NCI-H2107 treated with DMSO at 0.1 percent for 48 hours (cell line): ENCODE data around the gene RECQL.
A peak's percentile ranks its signal among the peaks of the same experiment; 100 is the strongest.
"Not testable (repeated sequence)": the region's sequence is repeated elsewhere in the genome, so short reads cannot be mapped to it uniquely, and the experiment has no call there.

Experiments
- DNase-seq: peaks from one replicate; lab custom pipeline; 2025; ENCODE audit not compliant: unreplicated experiment; lab: John Stamatoyannopoulos, UW

Gene RECQL

GRCh38 chr12:21502872-21503271 lies 1.4 kb upstream of the RECQL start:
- DNase-seq, result no peak

GRCh38 chr12:21502164-21502496 lies 695 bp upstream of the RECQL start:
- DNase-seq, result no peak

GRCh38 chr12:21500786-21501257 lies 613 bp downstream of the RECQL start:
- DNase-seq, result no peak

- DNase-seq, result no peak
Observed at GRCh38 chr12:21499765-21500164, 1.7 kb downstream of the RECQL start.

- DNase-seq, result no peak
Observed at GRCh38 chr12:21485998-21486397, 15.4 kb downstream of the RECQL start.

GRCh38 chr12:21483531-21483930 lies 17.9 kb downstream of the RECQL start:
- DNase-seq, result peak; percentile 79

- no peak for DNase-seq
Observed at GRCh38 chr12:21478756-21479455, 22.5 kb downstream of the RECQL start.

- no peak for DNase-seq
Observed at GRCh38 chr12:21476949-21477348, 24.5 kb downstream of the RECQL start.

- no peak for DNase-seq
Observed at GRCh38 chr12:21475552-21475951, 25.9 kb downstream of the RECQL start.

- DNase-seq, result no peak
Observed at GRCh38 chr12:21472197-21472823, 29.1 kb downstream of the RECQL start.

GRCh38 chr12:21471294-21471693 lies 30.1 kb downstream of the RECQL start:
- no peak for DNase-seq

- not testable (repeated sequence) for DNase-seq
Observed at GRCh38 chr12:21467334-21467733, 34.1 kb downstream of the RECQL start.

- no peak for DNase-seq
Observed at GRCh38 chr12:21459474-21459873, 42.0 kb downstream of the RECQL start.

GRCh38 chr12:21456291-21456780 lies 45.1 kb downstream of the RECQL start:
- no peak for DNase-seq

- no peak for DNase-seq
Observed at GRCh38 chr12:21453312-21453852, 48.1 kb downstream of the RECQL start.

- DNase-seq, result no peak
Observed at GRCh38 chr12:21451529-21451928, 49.9 kb downstream of the RECQL start.

GRCh38 chr12:21444193-21445146 lies 57.0 kb downstream of the RECQL start:
- no peak for DNase-seq

- no peak for DNase-seq
Observed at GRCh38 chr12:21439347-21439746, 62.1 kb downstream of the RECQL start.

- no peak for DNase-seq
Observed at GRCh38 chr12:21438643-21439042, 62.8 kb downstream of the RECQL start.

GRCh38 chr12:21434699-21435098 lies 66.7 kb downstream of the RECQL start:
- DNase-seq, result no peak

GRCh38 chr12:21433525-21433924 lies 67.9 kb downstream of the RECQL start:
- DNase-seq, result no peak
